DMS 273 (cell line): ENCODE data around the gene FOLR1.

Experiments used
- DNase-seq: peaks from one replicate; lab custom pipeline; 2025; ENCODE audit not compliant: unreplicated experiment; lab: John Stamatoyannopoulos, UW

The FOLR1 gene

DNA sequence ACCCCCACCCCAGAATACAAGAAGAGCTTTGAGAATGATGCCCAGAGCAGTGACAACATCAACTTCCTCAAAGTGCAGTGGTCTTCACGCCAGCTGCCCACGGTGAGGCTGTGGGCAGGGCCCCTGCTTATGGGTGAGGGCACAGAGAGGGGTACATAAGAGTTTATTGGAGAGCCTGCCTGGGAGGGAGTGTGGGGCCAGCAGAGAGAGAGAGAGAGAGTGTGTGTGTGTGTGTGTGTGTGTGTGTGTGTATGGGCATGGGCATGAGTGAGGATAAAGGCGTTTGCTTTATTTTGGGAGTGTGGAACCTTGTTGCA is 42.5 kb downstream of the FOLR1 start:
- no peak for DNase-seq

DNA sequence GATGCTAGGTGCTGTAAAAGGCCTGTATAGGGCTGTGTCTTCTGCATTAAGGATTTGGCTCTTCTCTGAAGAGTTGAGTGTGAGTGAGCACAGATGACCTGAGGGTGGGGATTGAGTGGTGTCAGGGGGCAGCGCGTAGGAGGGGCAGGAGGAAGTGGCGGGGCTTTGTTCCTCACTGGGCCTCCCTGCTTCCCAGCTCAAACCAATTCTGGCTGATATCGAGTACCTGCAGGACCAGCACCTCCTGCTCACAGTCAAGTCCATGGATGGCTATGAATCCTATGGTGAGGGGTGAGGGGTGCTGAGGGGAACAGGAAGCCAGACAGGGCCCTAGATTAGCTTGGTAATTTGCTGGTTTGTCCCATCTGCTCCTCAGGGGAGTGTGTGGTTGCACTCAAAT is 43.0 kb downstream of the FOLR1 start:
- no peak for DNase-seq

DNA sequence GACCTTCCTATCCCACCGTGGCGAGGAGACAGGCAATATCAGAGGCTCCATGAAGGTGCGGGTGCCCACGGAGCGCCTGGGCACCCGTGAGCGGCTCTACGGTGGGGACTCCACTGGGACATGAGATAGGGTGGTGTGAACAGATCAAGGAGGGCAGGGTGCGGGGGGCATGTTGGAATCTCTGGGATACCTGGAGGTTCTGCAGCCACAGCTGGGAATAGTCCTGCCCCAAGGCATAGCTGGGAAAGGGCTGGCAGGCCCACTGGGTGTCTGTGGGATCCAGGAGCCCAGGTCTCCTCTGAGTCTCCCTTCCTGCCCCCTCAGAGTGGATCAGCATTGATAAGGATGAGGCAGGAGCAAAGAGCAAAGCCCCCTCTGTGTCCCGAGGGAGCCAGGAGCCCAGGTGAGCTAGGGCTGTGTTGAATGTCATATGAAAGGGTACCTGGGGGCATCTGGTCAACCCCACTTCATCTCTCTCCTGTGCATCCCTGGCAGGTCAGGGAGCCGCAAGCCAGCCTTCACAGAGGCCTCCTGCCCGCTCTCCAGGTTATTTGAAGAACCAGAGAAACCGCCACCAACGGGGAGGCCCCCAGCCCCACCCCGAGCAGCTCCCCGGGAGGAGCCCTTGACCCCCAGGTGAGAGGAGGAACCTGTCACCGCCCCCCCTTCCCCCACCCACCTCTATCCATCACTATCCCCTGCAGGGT is 43.6 kb downstream of the FOLR1 start:
- DNase-seq = no peak

DNA sequence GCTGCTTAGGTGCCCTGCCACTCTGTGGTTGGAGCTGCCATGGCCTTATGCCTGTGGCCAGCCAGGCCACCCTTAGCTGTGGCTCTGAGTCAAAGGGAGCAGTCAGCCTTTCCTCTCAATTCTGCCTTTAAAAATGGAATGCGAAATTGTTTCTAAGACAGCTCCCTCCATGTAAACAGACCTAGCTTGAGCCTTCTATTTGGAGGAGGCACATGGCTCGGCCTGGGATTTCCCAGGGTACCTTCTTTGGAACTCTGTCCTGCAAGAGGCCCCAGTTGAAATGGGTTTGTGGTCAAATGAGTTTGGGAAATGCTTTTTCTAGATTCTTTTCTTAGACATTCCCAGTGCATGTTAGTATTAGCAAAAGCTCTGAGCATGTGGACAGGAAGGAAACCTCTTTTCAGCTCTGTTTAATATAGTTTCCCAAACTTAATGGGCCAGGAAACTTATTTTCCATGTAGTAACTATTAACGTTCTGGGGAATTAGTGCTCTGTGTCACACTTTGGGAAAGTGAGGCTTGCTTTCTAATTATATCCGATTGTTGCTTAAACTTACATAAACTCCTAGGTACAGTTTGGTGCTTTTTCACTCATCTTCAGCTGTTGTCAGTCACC is 44.2 kb downstream of the FOLR1 start:
- no peak for DNase-seq

DNA sequence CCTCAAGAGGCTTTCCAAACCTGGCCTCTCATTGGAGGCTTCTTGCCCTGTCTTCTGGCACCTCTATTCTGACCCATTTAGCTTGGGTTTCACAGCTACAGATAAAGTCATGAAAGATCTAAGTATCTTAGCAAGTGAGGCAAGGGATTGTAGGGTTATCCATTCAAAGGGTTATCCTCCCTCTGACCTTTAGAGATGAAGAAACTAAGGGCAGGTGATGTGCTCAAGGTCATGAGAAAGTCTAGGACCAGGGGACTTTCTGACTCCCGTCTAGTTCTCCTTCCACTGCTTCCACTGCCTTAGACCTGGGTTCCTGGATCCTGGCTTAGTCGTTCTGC is 44.8 kb downstream of the FOLR1 start:
- DNase-seq = no peak

DNA sequence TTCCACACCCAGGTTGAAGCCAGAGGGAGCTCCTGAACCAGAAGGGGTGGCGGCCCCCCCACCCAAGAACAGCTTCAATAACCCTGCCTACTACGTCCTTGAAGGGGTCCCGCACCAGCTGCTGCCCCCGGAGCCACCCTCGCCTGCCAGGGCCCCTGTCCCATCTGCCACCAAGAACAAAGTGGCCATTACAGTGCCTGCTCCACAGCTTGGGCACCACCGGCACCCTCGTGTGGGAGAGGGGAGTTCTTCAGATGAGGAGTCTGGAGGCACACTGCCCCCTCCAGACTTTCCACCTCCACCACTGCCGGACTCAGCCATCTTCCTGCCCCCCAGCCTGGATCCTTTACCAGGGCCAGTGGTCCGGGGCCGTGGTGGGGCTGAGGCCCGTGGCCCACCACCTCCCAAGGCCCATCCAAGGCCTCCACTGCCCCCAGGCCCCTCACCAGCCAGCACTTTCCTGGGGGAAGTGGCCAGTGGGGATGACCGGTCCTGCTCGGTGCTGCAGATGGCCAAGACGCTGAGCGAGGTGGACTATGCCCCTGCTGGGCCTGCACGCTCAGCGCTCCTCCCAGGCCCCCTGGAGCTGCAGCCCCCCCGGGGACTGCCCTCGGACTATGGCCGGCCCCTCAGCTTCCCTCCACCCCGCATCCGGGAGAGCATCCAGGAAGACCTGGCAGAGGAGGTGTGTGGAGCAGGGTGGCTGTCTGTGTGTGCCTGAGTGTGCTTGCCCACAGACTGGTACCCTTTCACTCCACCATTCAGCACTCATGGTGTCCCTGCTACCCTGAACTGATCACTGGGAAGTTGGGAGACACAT is 45.4 kb downstream of the FOLR1 start:
- peak; percentile 7 for DNase-seq

DNA sequence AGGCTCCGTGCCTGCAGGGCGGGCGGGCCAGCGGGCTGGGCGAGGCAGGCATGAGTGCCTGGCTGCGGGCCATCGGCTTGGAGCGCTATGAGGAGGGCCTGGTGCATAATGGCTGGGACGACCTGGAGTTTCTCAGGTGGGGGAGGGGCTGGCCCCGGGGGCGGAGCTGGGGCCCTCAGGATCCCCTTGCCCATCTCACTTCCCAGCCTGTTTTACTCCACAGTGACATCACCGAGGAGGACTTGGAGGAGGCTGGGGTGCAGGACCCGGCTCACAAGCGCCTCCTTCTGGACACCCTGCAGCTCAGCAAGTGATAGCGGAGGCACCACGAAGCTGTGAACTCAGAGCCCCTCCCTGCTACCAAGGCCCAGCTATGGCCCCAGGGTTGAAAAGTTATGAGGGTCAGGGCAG is 46.1 kb downstream of the FOLR1 start:
- peak; percentile 45 for DNase-seq

DNA sequence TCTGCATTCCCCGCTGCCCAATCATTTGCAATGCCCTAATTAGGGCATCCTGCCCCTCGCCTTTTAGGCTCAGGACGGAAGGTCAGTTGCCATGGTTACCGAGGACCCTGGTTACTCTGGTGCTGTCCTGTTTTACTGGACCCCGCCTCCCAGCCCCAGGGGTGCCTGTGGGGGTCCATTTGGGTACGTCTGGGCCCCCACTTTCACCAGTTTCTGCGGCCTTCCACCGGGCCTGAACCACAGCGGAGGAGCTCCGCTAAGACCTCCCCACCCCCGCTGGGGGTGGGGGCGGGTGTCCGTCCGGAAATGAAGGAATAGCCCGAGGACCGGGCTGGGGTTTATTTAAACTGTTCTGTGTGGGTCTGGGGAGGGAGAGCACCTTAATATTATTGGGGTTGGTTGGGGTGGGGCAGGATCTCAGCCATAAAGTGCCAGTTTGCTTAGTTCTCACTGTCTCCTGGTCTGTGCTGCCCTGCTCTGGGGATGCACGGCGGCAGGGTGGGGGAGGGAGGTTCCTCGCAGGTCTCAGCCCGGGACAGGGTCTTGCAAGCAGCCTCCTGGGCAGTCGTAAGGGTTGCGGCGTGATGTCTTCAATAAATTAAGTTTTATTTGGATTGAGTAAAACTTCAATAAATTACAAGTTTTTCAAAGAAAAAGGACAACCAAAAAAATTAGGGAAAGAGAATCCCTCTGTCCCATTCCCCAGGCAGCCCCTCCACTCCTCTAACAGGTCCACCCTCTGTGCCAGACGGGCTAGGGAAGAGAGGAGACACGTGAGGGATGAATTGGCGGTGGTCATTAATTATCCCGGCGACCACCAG is 46.8 kb downstream of the FOLR1 start:
- DNase-seq = no peak

DNA sequence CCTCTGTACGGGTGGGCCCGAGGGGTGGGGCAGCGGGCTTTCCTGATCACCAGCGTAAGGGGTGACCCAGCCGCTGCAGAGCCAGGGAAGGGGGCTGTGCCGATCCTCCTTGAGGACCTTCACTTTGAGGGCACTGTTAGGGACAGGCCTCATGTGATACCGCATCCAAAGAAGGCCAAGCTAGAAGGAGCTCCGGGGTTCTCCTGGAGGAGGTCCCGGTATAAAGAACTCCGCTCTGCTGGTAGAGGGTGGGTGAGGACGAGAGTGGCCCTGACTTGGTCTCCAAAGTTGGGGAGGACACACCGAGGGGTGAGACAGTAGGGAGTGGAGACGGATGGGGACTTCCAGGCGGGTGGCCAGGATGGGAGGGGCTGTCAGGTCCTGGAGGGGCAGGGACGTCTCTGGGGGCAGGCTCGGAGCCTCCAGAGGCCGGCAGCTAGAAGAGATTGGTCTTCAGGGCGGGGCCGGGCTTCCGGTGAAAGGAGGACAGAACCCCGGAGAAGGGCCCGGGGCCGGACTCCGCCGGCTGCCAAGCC is 47.4 kb downstream of the FOLR1 start:
- peak; percentile 69 for DNase-seq

DNA sequence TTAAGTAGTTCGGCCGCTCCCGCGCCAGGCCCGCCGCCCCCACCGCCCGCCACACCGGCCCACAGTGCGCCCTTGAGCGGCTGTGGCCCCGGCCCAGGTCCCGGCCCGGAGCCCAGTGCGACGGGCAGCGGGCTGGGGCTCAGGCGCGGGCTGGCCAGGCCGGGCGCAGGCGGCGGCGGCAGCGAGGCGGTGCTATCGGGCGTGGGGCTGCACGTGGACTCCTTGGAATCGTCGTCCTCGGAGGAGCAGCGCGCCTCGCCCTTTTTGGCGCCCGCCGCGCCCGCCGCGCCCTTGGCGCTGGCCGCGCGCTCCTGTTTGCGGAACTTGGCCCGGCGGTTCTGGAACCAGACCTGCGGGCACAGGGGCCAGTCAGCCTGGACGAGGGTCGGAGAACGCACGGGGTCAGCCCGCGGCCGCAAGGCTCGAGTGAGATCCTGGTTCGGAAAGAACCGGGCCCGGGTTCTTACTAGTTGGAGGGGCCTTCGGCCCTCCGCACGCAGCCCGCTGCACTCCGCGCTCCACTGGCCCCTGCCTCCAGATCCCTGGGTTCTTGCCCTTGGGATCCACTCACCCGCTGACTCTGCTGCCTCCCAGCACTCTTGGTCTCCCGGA is 48.0 kb downstream of the FOLR1 start:
- DNase-seq = peak; percentile 69

DNA sequence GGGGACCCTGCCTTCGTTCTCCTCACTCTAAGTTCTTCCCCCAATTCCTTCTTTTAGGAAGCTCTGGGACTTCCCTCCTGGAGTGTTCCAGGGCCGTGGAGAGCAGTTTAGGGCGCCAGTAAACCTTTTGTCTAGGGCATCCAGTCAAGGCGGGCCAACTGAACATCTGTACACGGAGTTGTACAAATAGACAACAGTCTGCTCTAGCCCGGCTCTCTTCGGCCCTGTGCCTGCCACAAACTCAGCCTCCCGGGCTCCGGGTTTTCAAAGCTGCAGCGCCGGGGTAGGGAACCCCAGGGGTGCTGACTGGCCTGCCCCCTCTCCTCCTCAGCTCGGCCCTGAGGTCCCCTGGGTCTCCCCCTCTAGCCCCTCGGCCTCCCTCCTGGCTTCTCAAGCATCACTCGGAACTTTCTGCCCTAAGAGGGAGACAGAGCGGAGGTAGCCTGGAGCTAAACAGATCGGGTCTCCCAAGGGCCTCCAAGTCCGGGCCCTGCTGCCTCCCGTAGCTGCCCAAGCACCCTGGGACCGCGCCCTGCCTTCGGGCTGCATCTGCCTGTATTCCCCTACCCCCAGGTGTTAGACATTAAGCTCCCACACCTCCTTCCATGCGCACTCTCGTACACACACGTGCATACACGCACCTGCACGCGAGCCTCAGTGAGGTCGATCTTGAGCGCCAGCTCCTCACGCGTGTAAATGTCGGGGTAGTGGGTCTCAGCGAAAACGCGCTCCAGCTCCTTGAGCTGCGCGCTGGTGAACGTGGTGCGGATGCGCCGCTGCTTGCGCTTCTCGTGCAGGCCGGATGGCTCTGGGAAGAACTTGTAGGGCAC is 48.7 kb downstream of the FOLR1 start:
- DNase-seq = peak; percentile 51

DNA sequence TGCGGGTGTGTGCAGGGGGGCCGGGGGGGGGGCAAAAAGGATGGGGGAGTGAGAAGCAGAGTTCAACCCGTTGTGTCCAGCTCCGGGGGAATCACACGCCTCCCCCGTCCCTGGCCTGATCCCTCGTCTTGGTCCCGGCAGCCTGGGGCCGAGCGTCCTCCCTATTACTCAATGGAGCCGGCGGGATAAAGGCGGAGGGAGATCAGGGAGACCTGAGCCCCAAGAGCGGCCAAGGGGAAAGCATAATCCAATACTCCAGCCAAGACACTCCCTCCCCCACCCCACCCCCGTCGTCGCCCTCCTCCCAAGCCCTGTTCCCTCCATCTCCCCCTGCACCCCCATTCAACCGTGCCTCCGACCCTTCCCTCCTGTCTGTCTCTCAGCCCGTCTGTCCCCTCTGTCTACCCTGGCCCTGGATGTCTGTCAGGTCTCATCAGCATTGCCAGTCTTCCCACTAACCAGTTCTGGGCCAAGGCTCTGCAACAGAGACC is 49.4 kb downstream of the FOLR1 start:
- no peak for DNase-seq

DNA sequence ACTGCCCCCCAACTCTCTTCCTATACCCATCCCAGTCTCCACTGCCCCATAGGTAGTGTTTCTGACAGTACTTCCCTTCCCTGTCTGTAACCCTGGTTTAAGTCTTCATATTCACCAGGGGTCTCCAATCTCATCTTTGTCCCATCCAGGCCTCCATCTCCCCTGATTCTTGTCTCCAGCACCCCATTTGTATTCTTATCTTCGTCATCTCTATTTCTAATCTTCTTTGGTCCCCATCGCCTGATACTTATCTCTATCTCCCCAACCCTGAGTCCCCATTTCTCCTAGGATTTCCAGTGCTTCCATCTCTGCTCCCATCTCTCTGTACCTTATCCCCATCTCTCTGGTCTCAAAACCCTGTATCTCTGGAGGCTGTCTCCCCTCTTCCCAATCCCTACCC is 50.2 kb downstream of the FOLR1 start:
- DNase-seq = no peak

DNA sequence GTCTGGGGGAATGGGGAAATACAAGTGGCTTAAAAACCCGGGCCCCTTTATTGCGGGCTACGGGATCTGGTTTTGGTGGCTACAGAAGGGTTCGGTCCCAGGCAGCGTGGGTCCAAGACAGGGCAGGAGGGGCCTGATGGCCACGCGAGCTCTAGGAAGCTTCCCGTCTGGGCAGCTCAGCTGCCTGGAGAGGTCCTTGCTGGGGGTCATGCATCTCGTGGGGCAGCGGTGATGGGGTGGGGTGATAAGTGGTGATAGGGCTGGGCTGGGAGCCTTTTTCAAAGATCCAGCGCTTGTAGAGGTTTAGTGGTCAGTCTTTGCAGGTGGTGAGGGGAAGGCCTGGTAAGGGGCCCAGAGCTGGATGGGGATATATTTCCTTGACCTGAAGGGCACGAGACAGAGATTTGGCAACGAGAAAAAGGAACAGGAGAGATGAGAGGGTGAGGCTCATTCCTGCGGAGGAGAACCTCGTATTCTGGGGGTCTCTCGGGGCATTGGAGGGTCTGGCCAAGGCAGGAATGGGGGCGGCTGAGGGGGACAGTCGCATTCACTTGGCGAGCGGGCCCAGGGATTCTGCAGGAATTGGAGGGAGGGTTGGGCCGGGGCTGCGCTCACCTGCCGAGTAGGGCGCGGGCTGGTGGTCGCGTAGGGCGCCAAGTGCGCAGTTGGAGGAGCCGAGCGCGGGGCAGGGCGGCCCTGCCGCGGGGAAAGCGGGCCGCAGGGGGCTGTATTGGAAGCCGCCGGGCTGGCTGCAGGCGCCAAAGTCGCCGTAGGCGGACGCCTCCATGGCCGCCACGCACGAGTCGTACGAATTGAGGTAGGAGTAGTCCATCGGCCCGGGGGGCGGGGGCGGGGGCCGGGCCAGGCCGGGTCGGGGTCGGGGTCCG is 51.5 kb downstream of the FOLR1 start:
- peak; percentile 22 for DNase-seq

DNA sequence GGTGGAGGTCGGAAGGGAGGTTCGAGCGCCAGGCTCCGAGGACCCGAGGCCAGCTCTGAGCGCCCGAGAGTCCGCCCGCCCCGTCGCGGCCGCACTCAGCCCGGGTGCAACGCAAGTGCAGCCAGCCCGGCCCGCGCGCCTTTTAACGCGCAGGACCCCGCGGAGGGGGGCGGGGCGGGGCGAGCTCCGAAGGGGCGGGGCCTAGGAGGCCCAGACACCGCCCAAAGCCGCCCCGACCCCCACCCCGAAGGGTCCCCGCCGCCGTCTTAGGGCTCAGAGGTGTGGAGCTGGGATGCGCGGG is 52.1 kb downstream of the FOLR1 start, which contains the start of gene PHOX2A:
Gene PHOX2A (minus strand): TSS at position 117 of the 301 bp plus-strand sequence. CDS start 172 bp downstream, outside the sequence.
- DNase-seq = peak; percentile 22

DNA sequence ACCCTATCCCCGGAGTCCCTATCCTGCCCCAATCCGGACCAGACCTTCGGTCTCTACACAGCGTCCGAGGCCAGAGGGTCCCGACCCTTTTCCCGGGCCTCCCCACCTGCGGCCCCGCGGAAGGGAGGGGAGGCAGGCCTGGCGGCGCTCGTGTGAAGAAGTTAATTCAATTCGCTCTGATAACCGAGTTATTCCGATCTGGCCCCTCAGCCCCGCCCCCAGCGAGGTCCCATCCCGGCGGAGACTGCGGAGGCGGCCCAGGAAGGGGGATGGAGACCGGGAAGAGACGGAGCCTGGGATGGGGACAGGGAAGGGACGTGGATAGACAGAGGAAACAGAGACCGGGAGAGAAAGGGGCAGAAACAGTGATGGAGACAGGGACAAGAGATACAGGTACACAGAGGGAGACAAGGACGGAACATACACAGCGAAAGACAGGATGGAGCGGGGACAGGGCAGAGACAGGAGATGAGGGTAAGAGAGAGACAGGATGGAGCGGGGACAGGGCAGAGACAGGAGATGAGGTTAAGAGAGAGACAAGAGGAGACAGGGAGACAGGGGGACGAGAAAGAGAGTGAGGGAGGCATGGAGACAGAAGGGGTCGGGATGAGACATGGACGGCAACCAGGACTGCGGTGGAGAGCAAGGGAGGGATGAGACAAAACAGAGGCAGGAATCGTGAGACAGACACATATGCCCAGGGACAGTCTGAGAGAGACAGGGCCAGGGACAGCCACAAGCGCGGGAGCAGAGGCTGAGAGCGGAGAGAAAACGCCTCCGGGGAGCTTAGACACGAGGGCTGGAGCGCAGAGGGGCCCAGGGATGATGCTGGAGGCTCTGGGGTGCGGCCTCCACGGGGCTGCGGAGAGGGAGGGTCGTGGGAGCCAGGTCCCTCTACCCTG is 52.7 kb downstream of the FOLR1 start:
- DNase-seq = peak; percentile 25

DNA sequence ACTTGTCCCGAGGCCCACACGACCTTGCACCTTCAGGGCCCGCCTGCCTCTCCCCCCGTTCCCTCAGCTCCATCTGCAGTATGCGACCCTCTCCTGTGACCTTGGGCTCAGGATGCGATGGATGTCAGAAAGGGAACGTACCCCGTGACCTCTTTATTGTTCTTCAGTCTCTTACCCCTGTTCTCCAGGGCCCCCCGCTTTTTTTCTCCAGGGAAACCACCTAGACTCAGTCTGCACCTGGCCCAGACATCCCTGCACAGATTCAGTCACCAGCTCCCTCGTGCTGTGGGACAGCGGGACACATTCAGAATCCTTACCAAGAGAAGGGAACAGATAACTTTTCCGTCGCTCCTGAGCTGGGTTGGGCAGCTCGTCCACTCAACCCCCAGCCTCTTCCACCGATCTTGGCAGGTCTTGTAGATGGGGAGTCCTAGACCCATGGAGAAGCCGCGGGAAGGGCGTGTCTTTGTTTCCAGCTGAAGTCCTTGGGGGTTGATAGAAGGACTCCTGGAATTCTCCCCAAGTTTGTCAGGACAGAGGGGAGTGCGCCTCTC is 53.4 kb downstream of the FOLR1 start:
- no peak for DNase-seq
